ENCODE measurements around the gene MED29. TPM values are rescaled to one million over a fixed set of nuclear protein-coding genes. Genes with fewer than 3 reads are reported as not detected.
A peak's percentile ranks its signal among the peaks of the same experiment; 100 is the strongest.

MED29 gene
- total RNA-seq, 1 donor from 2014 or later = 28.2 TPM

DNA sequence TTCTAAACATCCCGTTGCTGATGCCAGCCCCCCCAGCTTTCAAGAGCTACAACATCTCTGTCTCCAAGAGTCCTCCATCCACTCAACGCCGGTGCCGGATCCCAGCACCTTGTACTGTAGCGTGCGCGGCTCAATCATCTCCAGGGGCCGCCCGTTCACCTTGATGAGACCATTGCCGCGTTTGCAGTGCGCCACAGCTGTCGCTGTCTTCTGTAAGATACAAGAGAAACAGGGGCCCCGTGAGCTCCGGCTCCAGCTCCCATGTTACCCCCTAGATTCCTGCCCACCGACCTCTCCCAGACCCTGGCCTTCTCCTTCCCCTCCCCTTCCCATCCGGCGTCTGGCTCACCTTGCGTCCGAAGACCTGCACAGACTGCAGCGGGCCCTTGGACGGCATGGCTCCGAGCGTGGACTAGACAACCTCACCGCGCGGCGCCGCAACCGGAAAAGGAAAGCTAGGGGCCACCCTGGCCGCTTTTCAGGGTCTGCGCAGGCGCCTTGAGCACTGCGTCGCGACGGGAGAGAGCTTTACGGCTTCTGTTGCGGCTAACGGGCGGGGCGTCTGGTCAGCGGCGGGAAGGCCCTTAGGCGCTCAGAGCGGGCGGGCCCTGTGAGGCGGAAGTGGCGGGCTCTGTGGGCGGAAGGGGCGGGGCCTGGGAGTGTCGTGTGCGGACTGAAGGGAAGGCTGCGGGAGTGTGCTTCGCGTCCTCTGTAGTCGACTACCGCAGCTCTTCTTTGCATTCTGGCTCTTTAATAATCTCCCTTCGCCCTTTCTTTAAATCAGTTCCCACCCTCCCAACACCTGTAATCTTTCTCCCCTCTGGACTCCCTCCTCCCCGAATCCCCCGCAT, 44.5 kb downstream of the MED29 start, which contains the start of gene RPS16:
TSS of gene RPS16 (minus strand) at position 451 of the 851 bp plus-strand sequence. CDS start at position 397, 54 bp downstream.
- Histone ChIP-seq H3K27ac (peak within 1 kb of the TSS; percentile 83), H2AFZ (replicated peaks) (peak within 1 kb of the TSS; percentile 30), H3F3A (ENCODE audit: low read depth) (peaks cover 57% of the 10 kb centered on the region), H3K9ac (peak within 1 kb of the TSS; percentile 99), H3K4me2 (peak within 1 kb of the TSS; percentile 98), H3K27me3 (no peaks in the 10 kb centered on the region), H3K4me1 (peaks cover 17% of the 10 kb centered on the region), H3K9me3 (ENCODE audit: low read depth) (no peaks in the 10 kb centered on the region), H3K79me2 (ENCODE audit: low read depth) (peaks cover 31% of the 10 kb centered on the region), H4K20me1 (ENCODE audit: low read depth) (peaks cover 26% of the 10 kb centered on the region), H3K36me3 (peaks cover 16% of the 10 kb centered on the region), H3K4me3 (peak within 1 kb of the TSS; percentile 100)
- DNase-seq (ENCODE audit: low spot score) = peak; percentile 100
- H3K27ac Mint-ChIP-seq = peak within 1 kb of the TSS; percentile 99
- peaks cover 24% of the 10 kb centered on the region for H3K4me1 Mint-ChIP-seq
- TF ChIP-seq EZH2phosphoT487 (IDR thresholded peaks at IDR 0.05) = no peak
- TF ChIP-seq EZH2 (IDR thresholded peaks at IDR 0.05) = no peak
- TF ChIP-seq, protein P1, sequence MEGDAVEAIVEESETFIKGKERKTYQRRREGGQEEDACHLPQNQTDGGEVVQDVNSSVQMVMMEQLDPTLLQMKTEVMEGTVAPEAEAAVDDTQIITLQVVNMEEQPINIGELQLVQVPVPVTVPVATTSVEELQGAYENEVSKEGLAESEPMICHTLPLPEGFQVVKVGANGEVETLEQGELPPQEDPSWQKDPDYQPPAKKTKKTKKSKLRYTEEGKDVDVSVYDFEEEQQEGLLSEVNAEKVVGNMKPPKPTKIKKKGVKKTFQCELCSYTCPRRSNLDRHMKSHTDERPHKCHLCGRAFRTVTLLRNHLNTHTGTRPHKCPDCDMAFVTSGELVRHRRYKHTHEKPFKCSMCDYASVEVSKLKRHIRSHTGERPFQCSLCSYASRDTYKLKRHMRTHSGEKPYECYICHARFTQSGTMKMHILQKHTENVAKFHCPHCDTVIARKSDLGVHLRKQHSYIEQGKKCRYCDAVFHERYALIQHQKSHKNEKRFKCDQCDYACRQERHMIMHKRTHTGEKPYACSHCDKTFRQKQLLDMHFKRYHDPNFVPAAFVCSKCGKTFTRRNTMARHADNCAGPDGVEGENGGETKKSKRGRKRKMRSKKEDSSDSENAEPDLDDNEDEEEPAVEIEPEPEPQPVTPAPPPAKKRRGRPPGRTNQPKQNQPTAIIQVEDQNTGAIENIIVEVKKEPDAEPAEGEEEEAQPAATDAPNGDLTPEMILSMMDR (IDR thresholded peaks at IDR 0.05) = no peak
- H3K4me3 Mint-ChIP-seq = peak within 1 kb of the TSS; percentile 100
- peaks cover 4% of the 10 kb centered on the region for H3K27me3 Mint-ChIP-seq (ENCODE audit: insufficient read depth, low read depth)
- H3K36me3 Mint-ChIP-seq = peaks cover 17% of the 10 kb centered on the region
- no peaks in the 10 kb centered on the region for H3K9me3 Mint-ChIP-seq

DNA sequence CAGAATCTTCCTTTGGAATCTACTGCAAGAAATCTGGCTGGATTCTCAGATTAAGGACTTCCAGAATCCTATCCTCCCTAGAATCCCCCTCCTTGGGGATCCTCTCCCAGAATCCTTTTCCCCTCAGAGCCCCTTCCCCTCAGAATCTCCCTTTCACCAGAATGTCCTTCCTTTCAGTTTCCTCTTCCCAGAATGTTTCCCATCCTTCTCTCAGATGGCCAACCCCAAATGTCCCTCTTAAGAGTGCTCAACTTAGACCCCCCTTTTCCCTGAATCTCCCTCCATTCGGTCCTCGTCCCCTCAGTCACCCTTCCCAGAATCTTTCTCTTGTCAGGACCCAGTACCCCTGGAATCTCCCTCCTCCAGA, 45.2 kb downstream of the MED29 start:
- Histone ChIP-seq H3K9me3 (ENCODE audit: low read depth) (no peaks in the 10 kb centered on the region), H4K20me1 (ENCODE audit: low read depth) (peaks cover 26% of the 10 kb centered on the region), H3K36me3 (peaks cover 16% of the 10 kb centered on the region), H3K4me3 (peak overlapping the region; percentile 100), H3K27me3 (no peaks in the 10 kb centered on the region), H3K27ac (peak overlapping the region; percentile 83), H2AFZ (replicated peaks) (peak overlapping the region; percentile 30), H3K4me1 (peaks cover 17% of the 10 kb centered on the region), H3K9ac (peak overlapping the region; percentile 82), H3F3A (ENCODE audit: low read depth) (peaks cover 51% of the 10 kb centered on the region), H3K79me2 (ENCODE audit: low read depth) (peaks cover 31% of the 10 kb centered on the region), H3K4me2 (peak overlapping the region; percentile 91)
- DNase-seq (ENCODE audit: low spot score) = no peak
- no peak for TF ChIP-seq EZH2 (IDR thresholded peaks at IDR 0.05)
- no peak for TF ChIP-seq EZH2phosphoT487 (IDR thresholded peaks at IDR 0.05)
- TF ChIP-seq, protein P1 (IDR thresholded peaks at IDR 0.05) = no peak
- Mint-ChIP-seq H3K27me3 (ENCODE audit: insufficient read depth, low read depth) (peaks cover 4% of the 10 kb centered on the region), H3K36me3 (peaks cover 17% of the 10 kb centered on the region), H3K4me3 (peak overlapping the region; percentile 100), H3K27ac (peak overlapping the region; percentile 99), H3K4me1 (peaks cover 24% of the 10 kb centered on the region), H3K9me3 (no peaks in the 10 kb centered on the region)

DNA sequence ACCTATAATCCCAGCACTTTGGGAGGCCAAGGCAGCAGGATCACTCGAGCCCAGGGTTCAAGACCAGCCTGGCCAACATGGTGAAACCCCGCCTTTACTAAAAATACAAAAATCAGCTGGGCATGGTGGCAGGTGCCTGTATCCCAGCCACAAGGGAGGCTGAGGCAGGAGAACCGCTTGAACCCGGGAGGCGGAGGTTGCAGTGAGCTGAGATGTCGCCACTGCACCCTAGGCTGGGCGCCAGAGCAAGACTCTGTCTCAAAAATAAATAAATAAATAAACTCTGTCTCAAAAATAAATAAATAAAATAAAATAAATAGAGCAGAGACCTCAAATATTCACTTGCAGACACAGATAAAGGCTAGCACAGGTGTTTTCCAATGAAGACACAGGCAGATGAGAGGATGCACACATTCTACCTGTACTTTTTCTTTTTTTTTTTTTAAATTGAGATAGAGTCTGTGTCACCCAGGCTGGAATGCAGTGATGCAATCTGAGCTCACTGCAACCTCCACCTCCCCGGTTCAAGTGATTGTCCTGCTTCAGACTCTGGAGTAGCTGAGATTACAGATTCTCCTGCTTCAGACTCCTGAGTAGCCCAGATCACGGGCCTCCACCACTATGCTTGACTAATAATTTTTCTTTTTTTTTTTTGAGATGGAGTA, 47.2 kb downstream of the MED29 start:
- H3K9ac ChIP-seq = no peak overlapping the region
- no peak overlapping the region for H3K4me2 ChIP-seq
- Mint-ChIP-seq H3K36me3 (peaks cover 13% of the 10 kb centered on the region), H3K27me3 (ENCODE audit: insufficient read depth, low read depth) (peaks cover 4% of the 10 kb centered on the region), H3K27ac (no peak overlapping the region), H3K4me1 (peaks cover 24% of the 10 kb centered on the region), H3K4me3 (no peak overlapping the region), H3K9me3 (no peaks in the 10 kb centered on the region)
- no peaks in the 10 kb centered on the region for H3K27me3 ChIP-seq
- no peaks in the 10 kb centered on the region for H3K9me3 ChIP-seq (ENCODE audit: low read depth)
- H2AFZ ChIP-seq (replicated peaks) = no peak overlapping the region
- peaks cover 44% of the 10 kb centered on the region for H3F3A ChIP-seq (ENCODE audit: low read depth)
- H4K20me1 ChIP-seq (ENCODE audit: low read depth) = peaks cover 22% of the 10 kb centered on the region
- peaks cover 13% of the 10 kb centered on the region for H3K36me3 ChIP-seq
- H3K4me3 ChIP-seq = no peak overlapping the region
- peaks cover 24% of the 10 kb centered on the region for H3K79me2 ChIP-seq (ENCODE audit: low read depth)
- peaks cover 17% of the 10 kb centered on the region for H3K4me1 ChIP-seq
- TF ChIP-seq, protein P1 (IDR thresholded peaks at IDR 0.05) = no peak
- TF ChIP-seq EZH2 (IDR thresholded peaks at IDR 0.05) (no peak), EZH2phosphoT487 (IDR thresholded peaks at IDR 0.05) (no peak)
- DNase-seq (ENCODE audit: low spot score) = no peak
- no peak overlapping the region for H3K27ac ChIP-seq
